HepG2 (cell line): ENCODE results near the gene TCERG1L. TPM values are rescaled to one million over a fixed set of nuclear protein-coding genes. Genes with fewer than 3 reads are reported as not detected.

Experiments used
- ATAC-seq: fragments of 200-7000 bp; cut with Tn5 transposase; 3 replicates; pipeline ENCODE4 v1.9.1; 2020; ENCODE audit warnings: mild to moderate bottlenecking, moderate library complexity
- BruUV-seq: library from RNA; stranded (reverse); fragments of 400-500 nt; replicated peaks from 2 replicates; lab custom pipeline; 2021; lab: Mats Ljungman, UMichigan
- CTCF ChIA-PET: fragments of 300-600 bp; formaldehyde crosslinking; extraction: SDS; loops from one replicate; lab custom pipeline; 2021; ENCODE audit warnings: low total read pairs, inconsistent platforms, low intra/inter-chr PET ratio; lab: Yijun Ruan, JAX
- POLR2A ChIA-PET: fragments of 350-600 bp; sonication (Branson Sonifier 250); formaldehyde crosslinking; loops from one replicate; lab custom pipeline; 2020; ENCODE audit warnings: antibody characterized with exemption, inconsistent platforms; lab: Yijun Ruan, JAX
- DNase-seq: peaks from one replicate; pipeline ENCODE4 v3.0.0-alpha.2; 2015; ENCODE audit warnings: low spot score
- FAIRE-seq: peaks from 3 replicates; lab custom pipeline; 2011; peaks lifted over from hg19 to GRCh38; lab: Jason Lieb, UNC
- H2AFZ ChIP-seq: one replicate; pipeline ENCODE4 v1.6.1; 2011; ENCODE audit warnings: low read length, inconsistent platforms
- H3K27ac ChIP-seq: fragments of 300-600 bp; 3 replicates; pipeline ENCODE4 v1.8.0; 2011; ENCODE audit warnings: mixed run types, mild to moderate bottlenecking, mixed read lengths, low read length, inconsistent platforms; ENCODE audit not compliant: insufficient read depth; ENCODE audit errors: extremely low read length
- H3K27me3 ChIP-seq, 2 experiments: fragments of 200-600 bp in 1 of 2; 2 replicates in 1 of 2; 3 replicates in 1 of 2; pipeline versions ENCODE4 v1.6.0 to v1.8.0; 2011; ENCODE audit warnings: low read length in 2 of 2, mild to moderate bottlenecking in 2 of 2, moderate library complexity in 2 of 2, inconsistent platforms in 1 of 2; ENCODE audit not compliant: insufficient read depth in 2 of 2, control insufficient read depth in 1 of 2
- H3K36me3 ChIP-seq, 2 experiments: fragments of 200-600 bp in 1 of 2; replicated peaks in 1 of 2; 2 replicates in 1 of 2; 3 replicates in 1 of 2; pipeline versions ENCODE4 v1.5.1 to v1.8.0; 2011; ENCODE audit warnings: low read length in 2 of 2, inconsistent platforms in 1 of 2; ENCODE audit not compliant: insufficient read depth in 2 of 2, control insufficient read depth in 1 of 2
- H3K4me1 ChIP-seq: 2 replicates; pipeline ENCODE4 v1.5.1; 2012; ENCODE audit warnings: low read length, inconsistent platforms; ENCODE audit not compliant: insufficient read depth
- H3K4me2 ChIP-seq: 2 replicates; pipeline ENCODE4 v1.6.0; 2011; ENCODE audit warnings: low read depth, low read length, inconsistent platforms
- H3K4me3 ChIP-seq, 3 experiments: fragments of 200-600 bp in 1 of 3; sonication (generic), shearing (Covaris generic) in 1 of 3; replicated peaks in 1 of 3; 2 replicates each; pipeline ENCODE4 v1.5.1; 2011 to 2016; ENCODE audit warnings: low read length in 3 of 3, inconsistent platforms in 2 of 3, low read depth in 2 of 3, mild to moderate bottlenecking in 2 of 3, control low read depth in 1 of 3, mixed read lengths in 1 of 3; ENCODE audit not compliant: insufficient read depth in 1 of 3
- H3K79me2 ChIP-seq: one replicate; pipeline ENCODE4 v1.6.1; 2011; ENCODE audit warnings: low read length, inconsistent platforms; ENCODE audit not compliant: insufficient read depth
- H3K9ac ChIP-seq: 2 replicates; pipeline ENCODE4 v1.6.0; 2011; ENCODE audit warnings: mild to moderate bottlenecking, low read depth, low read length, inconsistent platforms; ENCODE audit not compliant: insufficient read depth
- H3K9me3 ChIP-seq: 2 replicates; pipeline ENCODE4 v1.5.1; 2012; ENCODE audit warnings: mild to moderate bottlenecking, low read length
- H4K20me1 ChIP-seq: 2 replicates; pipeline ENCODE4 v1.6.0; 2011; ENCODE audit warnings: inconsistent platforms, mild to moderate bottlenecking, low read length, moderate library complexity; ENCODE audit not compliant: insufficient read depth
- HNRNPK ChIP-seq: fragments of 200-400 bp; formaldehyde crosslinking; IDR thresholded peaks from 2 replicates; pipeline ENCODE4 v1.6.1; 2018; ENCODE audit warnings: low read length, low read depth, moderate library complexity, mild to moderate bottlenecking; ENCODE audit not compliant: poor library complexity, severe bottlenecking
- HOXA5 ChIP-seq: sonication (generic); formaldehyde crosslinking; IDR thresholded peaks from 2 replicates; pipeline ENCODE4 v1.4.0; 2020; ENCODE audit warnings: missing genetic modification reagents
- SMARCC2 ChIP-seq: fragments of 450-650 bp; IDR thresholded peaks from 2 replicates; pipeline ENCODE4 v1.6.1; 2017; ENCODE audit warnings: antibody characterized with exemption, mild to moderate bottlenecking
- SUZ12 ChIP-seq: fragments of 150-350 bp; IDR thresholded peaks from 2 replicates; pipeline ENCODE4 v1.6.1; 2014; ENCODE audit warnings: low read depth, low read length
- TARDBP ChIP-seq: sonication (generic); formaldehyde crosslinking; IDR thresholded peaks from 2 replicates; pipeline ENCODE4 v1.8.0; 2022; ENCODE audit warnings: mild to moderate bottlenecking, missing genetic modification reagents
- U2AF2 ChIP-seq: fragments of 200-400 bp; formaldehyde crosslinking; IDR thresholded peaks from 2 replicates; pipeline ENCODE4 v1.6.1; 2017; ENCODE audit warnings: low read depth, mild to moderate bottlenecking, low read length
- ZNF382 ChIP-seq: sonication (generic); formaldehyde crosslinking; IDR thresholded peaks from 2 replicates; pipeline ENCODE4 v1.5.0; 2020; ENCODE audit warnings: missing genetic modification reagents, mild to moderate bottlenecking, borderline replicate concordance
- ZNF543 ChIP-seq: sonication (generic); formaldehyde crosslinking; IDR thresholded peaks from 2 replicates; pipeline ENCODE4 v1.4.0; 2020; ENCODE audit warnings: mild to moderate bottlenecking, missing genetic modification reagents
- ZSCAN25 ChIP-seq: sonication (generic); formaldehyde crosslinking; IDR thresholded peaks from 2 replicates; pipeline ENCODE4 v1.8.0; 2022; ENCODE audit warnings: mild to moderate bottlenecking, missing genetic modification reagents
- WGBS: methylation state at CpG from one replicate; pipeline ENCODE4 v1.1.6; 2017; ENCODE audit warnings: low lambda C conversion rate; 5-methylcytosine and 5-hydroxymethylcytosine counted together
- in situ Hi-C: cut with HindIII; loops from 2 replicates; pipeline ENCODE4 v1.10.0; 2017; ENCODE audit warnings: low pct_unique_long_range_greater_than_20kb; ENCODE audit not compliant: extremely low pct_ligation_motif_present
- intact Hi-C: fragments of 100-400 bp; cut with micrococcal nuclease; formaldehyde crosslinking; loops from one replicate; pipeline ENCODE4 v1.10.0; 2022; ENCODE audit not compliant: unreplicated experiment
- polyA plus RNA-seq, 8 experiments: library from polyadenylated mRNA; depleted of rRNA in 3 of 8; stranded (reverse) in 7 of 8; unstranded in 1 of 8; fragments of >200 nt; fragmentation: Illumina TruSeq in 4 of 8; extraction: Trizol in 4 of 8; gene quantifications; 2 replicates each; pipeline versions ENCODE4 v1.2.1 to v1.2.3, GENCODE V29; 2011 to 2016; ENCODE audit warnings: low read depth in 4 of 8, missing spikeins in 1 of 8, mixed read lengths in 1 of 8; ENCODE audit not compliant: insufficient read depth in 1 of 8
- total RNA-seq, 5 experiments: library from RNA; depleted of rRNA; stranded (reverse); fragments of >200 nt; fragmentation: Illumina TruSeq; extraction: Trizol; gene quantifications; 2 replicates each; pipeline ENCODE4 v1.2.3, GENCODE V29; 2016; ENCODE audit warnings: low read depth in 1 of 5

Gene TCERG1L
- total and polyA plus RNA-seq, 2 of the 13 experiments (the other 11 are each of a cell fraction or from before 2014, with no cell fraction given), result not detected

GRCh38 chr10:131043039-131043691 is 268.4 kb downstream of the TCERG1L start:
- no peak for FAIRE-seq
- no peak overlapping the region for H3K4me3 ChIP-seq
- BruUV-seq, result no TSS peak
- no peak overlapping the region for H3K27ac ChIP-seq
- H3K27me3 ChIP-seq, result peaks cover 0 to 3% of the 10 kb centered on the region in 2 experiments; a peak in 2 of 5 replicates
- POLR2A ChIA-PET, result no interaction called here
- H3K9ac ChIP-seq, result no peak overlapping the region
- no peak overlapping the region for H3K4me2 ChIP-seq
- peak; percentile 53; the same call in 2 of the 3 replicates for ATAC-seq
- H4K20me1 ChIP-seq, result no peaks in the 10 kb centered on the region
- no peak for TF ChIP-seq U2AF2
- TF ChIP-seq HNRNPK, result peak; percentile 37
- no peak for TF ChIP-seq SMARCC2
- no peak for TF ChIP-seq ZNF382 (CRISPR knock-in tag)
- no peak for TF ChIP-seq TARDBP (CRISPR knock-in tag)
- TF ChIP-seq ZSCAN25 (CRISPR knock-in tag), result no peak
- TF ChIP-seq HOXA5 (CRISPR knock-in tag), result no peak
- no peak for TF ChIP-seq SUZ12
- TF ChIP-seq ZNF543 (CRISPR knock-in tag), result no peak
- no peaks in the 10 kb centered on the region for H3K9me3 ChIP-seq
- no peak overlapping the region for H2AFZ ChIP-seq
- intact Hi-C loops (no loop called here), in situ Hi-C loops (no loop called here)
- no peaks in the 10 kb centered on the region for H3K36me3 ChIP-seq
- DNase-seq, result no peak
- CTCF ChIA-PET, result no interaction called here
- no peaks in the 10 kb centered on the region for H3K79me2 ChIP-seq
- no peaks in the 10 kb centered on the region for H3K4me1 ChIP-seq
- WGBS, result 0% methylated on average over 3 of the region's 10 CpGs
